Activated naive CD8-positive, alpha-beta T cell treated with anti-CD3 and anti-CD28 coated beads, Interleukin-2, amount 50 U/mL, for 16 hours (primary cell): Measurements from ENCODE around the gene COL9A1.
"Not testable (repeated sequence)": the region's sequence is repeated elsewhere in the genome, so short reads cannot be mapped to it uniquely, and the experiment has no call there.

Experiments
- DNase-seq: peaks from one replicate; pipeline ENCODE4 v3.0.0-alpha.2; 2020; ENCODE audit warnings: low read depth, low spot score

COL9A1 gene

GRCh38 chr6:70303034-70303525, at the start of gene COL9A1:
Gene COL9A1, minus strand, starts transcription at chr6:70303084. Its CDS starts 160 bp downstream, at chr6:70302924.
- DNase-seq, result no peak

GRCh38 chr6:70351461-70351860, 48.6 kb upstream of the COL9A1 start:
- DNase-seq, result no peak

- DNase-seq, result no peak
Measured at GRCh38 chr6:70345619-70346018, 42.7 kb upstream of the COL9A1 start.

GRCh38 chr6:70343313-70343712, 40.4 kb upstream of the COL9A1 start:
- no peak for DNase-seq

GRCh38 chr6:70339810-70340209, 36.9 kb upstream of the COL9A1 start:
- DNase-seq, result not testable (repeated sequence)

GRCh38 chr6:70338775-70339174, 35.9 kb upstream of the COL9A1 start:
- no peak for DNase-seq

- no peak for DNase-seq
Measured at GRCh38 chr6:70337743-70338105, 34.8 kb upstream of the COL9A1 start.

GRCh38 chr6:70336996-70337742, 34.3 kb upstream of the COL9A1 start:
- DNase-seq, result no peak

GRCh38 chr6:70327036-70327435, 24.2 kb upstream of the COL9A1 start:
- DNase-seq, result no peak

GRCh38 chr6:70325009-70325408, 22.1 kb upstream of the COL9A1 start:
- no peak for DNase-seq

- DNase-seq, result not testable (repeated sequence)
Measured at GRCh38 chr6:70317799-70318198, 14.9 kb upstream of the COL9A1 start.

GRCh38 chr6:70315079-70315751, 12.3 kb upstream of the COL9A1 start:
- no peak for DNase-seq

GRCh38 chr6:70314296-70314695, 11.4 kb upstream of the COL9A1 start:
- DNase-seq, result no peak

GRCh38 chr6:70312165-70312745, 9.4 kb upstream of the COL9A1 start:
- DNase-seq, result no peak

GRCh38 chr6:70310063-70310694, 7.3 kb upstream of the COL9A1 start:
- no peak for DNase-seq

- DNase-seq, result no peak
Measured at GRCh38 chr6:70309243-70309642, 6.4 kb upstream of the COL9A1 start.

GRCh38 chr6:70308142-70308541, 5.3 kb upstream of the COL9A1 start:
- not testable (repeated sequence) for DNase-seq

- no peak for DNase-seq
Measured at GRCh38 chr6:70307008-70307407, 4.1 kb upstream of the COL9A1 start.

- DNase-seq, result no peak
Measured at GRCh38 chr6:70304616-70305015, 1.7 kb upstream of the COL9A1 start.

- DNase-seq, result no peak
Measured at GRCh38 chr6:70299456-70299855, 3.4 kb downstream of the COL9A1 start.

GRCh38 chr6:70298068-70298467, 4.8 kb downstream of the COL9A1 start:
- DNase-seq, result no peak

- no peak for DNase-seq
Measured at GRCh38 chr6:70292193-70292592, 10.7 kb downstream of the COL9A1 start.
